ENCODE results near the gene NR4A1. TPM values are rescaled to one million over a fixed set of nuclear protein-coding genes. Genes with fewer than 3 reads are reported as not detected.

Gene NR4A1
- total RNA-seq, 1 experiment from 2014 or later, result 25.8 TPM

DNA sequence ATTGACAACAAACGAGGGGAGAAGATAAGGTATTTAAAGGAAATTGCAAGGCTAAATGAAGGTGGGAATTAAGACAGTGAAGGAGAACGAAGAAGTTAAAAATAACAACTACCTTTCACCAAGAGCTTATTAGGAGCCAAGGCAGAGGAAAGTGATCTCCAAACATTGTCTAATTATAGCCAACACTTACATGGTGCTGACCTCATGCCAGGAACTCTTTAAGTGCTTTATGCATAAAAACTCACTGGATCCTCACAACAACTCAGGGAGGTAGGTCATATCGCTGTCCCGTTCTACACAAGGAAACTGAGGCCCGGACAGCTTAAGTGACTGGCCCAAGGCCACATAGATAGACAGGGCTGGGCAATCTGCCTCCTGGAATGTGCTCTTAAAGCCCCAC is 25.0 kb upstream of the NR4A1 start:
- no peak overlapping the region for H3K14ac ChIP-seq (ENCODE audit: insufficient read depth, low read length)
- no peak overlapping the region for H4K91ac ChIP-seq (ENCODE audit: insufficient read length, low read depth, low read length)
- H3K18ac ChIP-seq (ENCODE audit: insufficient read length, low read depth, low read length), result no peak overlapping the region
- H3K23ac ChIP-seq (ENCODE audit: insufficient read length, low read depth, low read length), result no peak overlapping the region
- no peak overlapping the region for H4K5ac ChIP-seq (ENCODE audit: insufficient read length, low read depth, low read length)
- peaks cover 5% of the 10 kb centered on the region; the same call in 1 of the 2 replicates for H3K27me3 ChIP-seq (ENCODE audit: insufficient read depth, low read length)
- H3K27ac ChIP-seq (ENCODE audit: insufficient read length, low read depth, low read length), result no peak overlapping the region
- H4K20me1 ChIP-seq (ENCODE audit: control insufficient read depth, insufficient read depth, insufficient read length), result no peaks in the 10 kb centered on the region
- no peaks in the 10 kb centered on the region for H3K79me2 ChIP-seq (ENCODE audit: insufficient read depth, low read length)
- no peak overlapping the region for H3K4me3 Mint-ChIP-seq
- no peak overlapping the region for H2BK15ac ChIP-seq (ENCODE audit: low read depth, low read length)
- H3K9me3 Mint-ChIP-seq, result no peaks in the 10 kb centered on the region; a peak in 1 of 5 replicates
- no peak overlapping the region for H2AK5ac ChIP-seq (ENCODE audit: insufficient read length, low read length)
- no peak overlapping the region for H2AFZ ChIP-seq (ENCODE audit: low read length)
- no peak overlapping the region for H2BK120ac ChIP-seq (ENCODE audit: low read depth, low read length, poor library complexity, severe bottlenecking)
- H2BK12ac ChIP-seq (ENCODE audit: insufficient read length, low read depth, low read length), result no peak overlapping the region
- peaks cover 3% of the 10 kb centered on the region for H3K4me1 ChIP-seq (ENCODE audit: insufficient read depth, low read length)
- no peak overlapping the region for H3K4me2 ChIP-seq (ENCODE audit: insufficient read depth, insufficient read length, low read length)
- H3K23me2 ChIP-seq (ENCODE audit: insufficient read length, low read depth, low read length, poor library complexity, severe bottlenecking), result peaks cover 16% of the 10 kb centered on the region
- H3K27me3 Mint-ChIP-seq (ENCODE audit: low read depth), result peaks cover 46% of the 10 kb centered on the region
- H3K4ac ChIP-seq (ENCODE audit: low read depth, low read length), result no peak overlapping the region
- H2BK20ac ChIP-seq (ENCODE audit: low read depth, low read length, poor library complexity, severe bottlenecking), result no peak overlapping the region
- no peak overlapping the region for H3T11ph ChIP-seq (ENCODE audit: low read length)
- DNase-seq, result no peak
- H3K9ac ChIP-seq (ENCODE audit: extremely low read depth, insufficient read length, low read length), result no peak overlapping the region
- TF ChIP-seq CTCF (conservative IDR thresholded peaks at IDR 0.05), result no peak
- no peaks in the 10 kb centered on the region; a peak in 1 of 7 replicates for H3K36me3 Mint-ChIP-seq (ENCODE audit: insufficient read depth in 1 of 3, low read depth in 3 of 3)
- H3K56ac ChIP-seq (ENCODE audit: insufficient read length, low read depth, low read length), result no peak overlapping the region
- H2BK5ac ChIP-seq (ENCODE audit: insufficient read length, low read length), result no peak overlapping the region
- WGBS (ENCODE audit: extremely low coverage, insufficient read length, low lambda C conversion rate), result no CpG with 5 or more reads among the region's 5 CpGs
- no peak overlapping the region for H4K8ac ChIP-seq (replicated peaks; ENCODE audit: insufficient read length, low read depth, low read length)
- no peaks in the 10 kb centered on the region for H3K9me3 ChIP-seq (ENCODE audit: control insufficient read depth, low read depth, low read length)
- no peaks in the 10 kb centered on the region for H3K79me1 ChIP-seq (ENCODE audit: insufficient read depth, low read depth, low read length, poor library complexity, severe bottlenecking)
- no peak overlapping the region; a peak in 1 of 7 replicates for H3K27ac Mint-ChIP-seq
- H3K4me1 Mint-ChIP-seq, result peaks cover 19 to 34% of the 10 kb centered on the region in 2 experiments

Measured in H9 (cell line).